Osteocyte (in vitro differentiated cells): Measurements from ENCODE around the gene MAGOH. TPM values are rescaled to one million over a fixed set of nuclear protein-coding genes. Genes with fewer than 3 reads are reported as not detected.
"Not testable (repeated sequence)": the region's sequence is repeated elsewhere in the genome, so short reads cannot be mapped to it uniquely, and the experiment has no call there.

Source experiments
- DNase-seq: peaks from one replicate; pipeline ENCODE4 v3.0.0; 2021; ENCODE audit warnings: mixed read lengths; ENCODE audit not compliant: unreplicated experiment; ENCODE audit errors: extremely low spot score
- H3K27ac Mint-ChIP-seq: one replicate; pipeline ENCODE4 v1.8.0; 2021; ENCODE audit warnings: mild to moderate bottlenecking, mixed read lengths; ENCODE audit not compliant: unreplicated experiment
- H3K27me3 Mint-ChIP-seq: one replicate; pipeline ENCODE4 v1.8.0; 2021; ENCODE audit warnings: mixed read lengths; ENCODE audit not compliant: unreplicated experiment
- H3K36me3 Mint-ChIP-seq: one replicate; pipeline ENCODE4 v1.8.0; 2021; ENCODE audit warnings: mixed read lengths; ENCODE audit not compliant: unreplicated experiment
- H3K4me1 Mint-ChIP-seq: one replicate; pipeline ENCODE4 v1.8.0; 2021; ENCODE audit warnings: mixed read lengths; ENCODE audit not compliant: unreplicated experiment
- H3K4me3 Mint-ChIP-seq: one replicate; pipeline ENCODE4 v1.8.0; 2021; ENCODE audit warnings: mild to moderate bottlenecking, moderate library complexity, mixed read lengths; ENCODE audit not compliant: unreplicated experiment
- H3K9me3 Mint-ChIP-seq: one replicate; pipeline ENCODE4 v1.8.0; 2021; ENCODE audit warnings: mixed read lengths; ENCODE audit not compliant: unreplicated experiment
- total RNA-seq: library from RNA; stranded (reverse); gene quantifications from 2 replicates; pipeline ENCODE4 v1.2.1, GENCODE V29; 2021
- TF ChIP-seq, protein P1 (sequence below): fragments of 200-600 bp; sonication (generic); IDR thresholded peaks from 2 replicates; pipeline ENCODE4 v1.5.0; 2021; ENCODE audit warnings: antibody characterized with exemption, mild to moderate bottlenecking, moderate library complexity

The MAGOH gene
- total RNA-seq, 1 donor from 2014 or later = 37.7 TPM

DNA sequence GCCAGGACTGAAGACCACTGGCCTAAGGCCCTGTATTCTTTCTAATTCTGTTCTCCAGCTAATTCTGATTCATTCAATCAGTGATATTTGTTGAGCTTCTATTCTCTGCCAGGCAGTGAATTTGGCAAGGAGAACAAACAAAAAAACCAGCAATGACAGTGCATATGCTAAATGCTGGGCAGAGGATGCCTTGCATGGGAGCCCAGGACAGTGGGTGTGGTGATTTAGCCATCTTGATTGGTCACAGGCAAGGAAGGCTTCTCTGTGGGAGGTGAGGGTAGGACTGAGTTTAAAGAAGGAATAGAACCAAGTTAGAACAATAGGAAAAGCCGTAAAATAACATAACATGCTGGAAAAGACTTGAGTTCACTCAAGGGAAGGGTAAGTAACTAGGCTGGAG, 50.9 kb downstream of the MAGOH start:
- TF ChIP-seq, protein P1, sequence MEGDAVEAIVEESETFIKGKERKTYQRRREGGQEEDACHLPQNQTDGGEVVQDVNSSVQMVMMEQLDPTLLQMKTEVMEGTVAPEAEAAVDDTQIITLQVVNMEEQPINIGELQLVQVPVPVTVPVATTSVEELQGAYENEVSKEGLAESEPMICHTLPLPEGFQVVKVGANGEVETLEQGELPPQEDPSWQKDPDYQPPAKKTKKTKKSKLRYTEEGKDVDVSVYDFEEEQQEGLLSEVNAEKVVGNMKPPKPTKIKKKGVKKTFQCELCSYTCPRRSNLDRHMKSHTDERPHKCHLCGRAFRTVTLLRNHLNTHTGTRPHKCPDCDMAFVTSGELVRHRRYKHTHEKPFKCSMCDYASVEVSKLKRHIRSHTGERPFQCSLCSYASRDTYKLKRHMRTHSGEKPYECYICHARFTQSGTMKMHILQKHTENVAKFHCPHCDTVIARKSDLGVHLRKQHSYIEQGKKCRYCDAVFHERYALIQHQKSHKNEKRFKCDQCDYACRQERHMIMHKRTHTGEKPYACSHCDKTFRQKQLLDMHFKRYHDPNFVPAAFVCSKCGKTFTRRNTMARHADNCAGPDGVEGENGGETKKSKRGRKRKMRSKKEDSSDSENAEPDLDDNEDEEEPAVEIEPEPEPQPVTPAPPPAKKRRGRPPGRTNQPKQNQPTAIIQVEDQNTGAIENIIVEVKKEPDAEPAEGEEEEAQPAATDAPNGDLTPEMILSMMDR = no peak
- no peak overlapping the region for H3K27ac Mint-ChIP-seq
- H3K27me3 Mint-ChIP-seq = no peaks in the 10 kb centered on the region
- no peak overlapping the region for H3K4me3 Mint-ChIP-seq
- no peak for DNase-seq
- H3K4me1 Mint-ChIP-seq = peaks cover 9% of the 10 kb centered on the region
- no peaks in the 10 kb centered on the region for H3K9me3 Mint-ChIP-seq
- no peaks in the 10 kb centered on the region for H3K36me3 Mint-ChIP-seq

DNA sequence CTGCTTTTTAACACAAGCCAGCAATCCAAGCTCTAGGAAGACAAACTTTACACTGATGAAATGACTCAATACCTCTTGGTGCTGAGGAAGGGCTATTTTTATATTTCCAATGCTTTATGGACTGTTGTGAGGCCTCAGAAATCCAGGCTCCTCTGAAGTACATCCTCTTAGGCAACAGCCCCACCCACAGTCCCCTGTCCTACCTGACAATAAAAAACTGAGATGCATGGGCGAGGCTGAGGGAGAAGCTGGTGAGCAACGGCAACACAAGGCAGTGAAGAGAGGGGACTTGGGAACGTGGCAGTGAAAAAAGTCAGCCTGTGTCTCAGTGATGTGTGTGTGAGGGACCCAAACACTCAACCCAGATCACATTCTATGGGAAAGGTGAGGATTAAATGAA, 51.8 kb downstream of the MAGOH start:
- Mint-ChIP-seq H3K4me3 (no peak overlapping the region), H3K27me3 (no peaks in the 10 kb centered on the region), H3K36me3 (no peaks in the 10 kb centered on the region), H3K9me3 (no peaks in the 10 kb centered on the region), H3K27ac (no peak overlapping the region), H3K4me1 (peaks cover 9% of the 10 kb centered on the region)
- TF ChIP-seq, protein P1 = no peak
- DNase-seq = no peak

DNA sequence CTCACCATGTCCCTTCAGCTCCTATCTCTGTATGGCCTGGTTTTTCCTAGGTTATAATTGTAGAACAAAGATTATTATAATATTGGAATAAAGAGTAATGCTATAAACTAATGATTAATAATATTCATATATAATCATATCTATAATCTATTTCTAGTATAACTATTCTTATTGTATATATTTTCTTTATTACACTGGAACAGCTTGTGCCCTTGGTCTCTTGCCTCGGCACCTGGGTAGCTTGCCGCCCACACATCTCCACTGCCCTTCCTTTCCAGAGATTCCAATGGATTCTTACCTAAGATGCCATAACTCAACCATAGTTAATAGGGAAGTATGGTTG, 52.4 kb downstream of the MAGOH start:
- DNase-seq, H3K27ac Mint-ChIP-seq, H3K4me3 Mint-ChIP-seq, H3K27me3 Mint-ChIP-seq, H3K4me1 Mint-ChIP-seq, H3K36me3 Mint-ChIP-seq, H3K9me3 Mint-ChIP-seq: not testable (repeated sequence)
- TF ChIP-seq, protein P1 = peak; percentile 6

DNA sequence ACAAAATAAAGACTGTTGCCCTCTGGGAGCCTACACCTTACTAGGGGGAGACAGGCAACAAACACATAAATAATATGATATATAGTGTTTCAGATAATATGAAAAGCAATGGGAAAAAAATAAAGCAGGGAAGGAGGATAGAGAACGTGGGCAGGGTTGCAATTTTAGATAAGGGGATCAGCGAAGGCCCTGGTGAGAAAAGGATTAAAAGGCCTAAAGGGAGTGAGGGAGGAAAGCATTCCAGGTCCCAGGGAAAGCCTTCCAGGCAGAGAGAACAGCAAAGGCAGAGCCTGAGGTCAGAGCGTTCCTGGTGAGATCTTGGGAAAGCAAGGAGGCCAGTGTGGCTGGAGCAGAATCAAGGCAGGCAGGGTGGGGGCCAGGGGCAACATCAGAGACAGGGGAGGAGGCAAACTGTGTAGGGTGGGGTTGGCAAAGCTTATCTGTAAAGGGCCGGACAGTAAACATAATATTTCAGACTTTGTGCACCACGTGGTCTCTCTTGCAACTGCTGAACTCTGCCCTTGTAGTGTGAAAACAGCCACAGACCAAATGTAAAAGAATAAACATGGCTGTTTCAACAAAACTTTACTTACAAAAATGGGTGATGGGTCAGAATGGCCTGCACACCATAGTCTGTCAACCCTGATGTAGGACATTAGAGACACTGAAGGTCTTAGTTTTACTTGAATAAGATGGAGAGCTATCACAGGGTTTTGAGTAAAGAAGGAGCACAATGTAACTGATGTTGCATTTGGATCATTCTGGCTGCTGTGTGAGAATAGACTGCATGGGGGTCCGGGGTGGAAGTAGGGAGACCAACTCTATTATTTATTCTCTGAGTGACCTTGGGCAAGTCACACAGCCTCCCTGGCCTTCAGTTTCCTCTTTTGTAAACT, 55.0 kb downstream of the MAGOH start:
- Mint-ChIP-seq H3K27ac (no peak overlapping the region), H3K27me3 (no peaks in the 10 kb centered on the region), H3K9me3 (no peaks in the 10 kb centered on the region), H3K4me1 (no peaks in the 10 kb centered on the region), H3K4me3 (no peak overlapping the region), H3K36me3 (no peaks in the 10 kb centered on the region)
- no peak for DNase-seq
- TF ChIP-seq, protein P1 = no peak

DNA sequence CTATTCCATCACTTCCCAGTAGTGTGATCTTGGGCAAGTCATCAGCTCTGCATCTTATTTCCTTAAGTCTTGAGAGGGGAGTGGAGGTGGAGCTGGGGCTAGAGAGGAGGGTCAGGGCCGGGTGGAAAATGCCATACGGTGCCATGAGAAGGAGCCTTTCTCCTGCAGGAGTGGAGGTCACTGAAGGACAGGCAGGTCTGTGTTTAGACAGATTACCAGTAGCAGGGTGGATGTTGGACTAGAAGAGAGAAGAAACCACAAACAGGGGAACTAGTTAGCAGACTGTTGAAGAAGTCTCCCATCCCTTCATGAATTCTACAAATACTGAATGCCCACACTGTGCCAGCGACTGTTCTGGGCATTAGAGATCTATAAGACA, 55.6 kb downstream of the MAGOH start:
- Mint-ChIP-seq H3K4me1 (no peaks in the 10 kb centered on the region), H3K9me3 (no peaks in the 10 kb centered on the region), H3K27me3 (no peaks in the 10 kb centered on the region), H3K4me3 (no peak overlapping the region), H3K27ac (no peak overlapping the region), H3K36me3 (no peaks in the 10 kb centered on the region)
- DNase-seq = no peak
- TF ChIP-seq, protein P1 = no peak
